HepG2 (cell line): ENCODE data around the gene GGA1. TPM values are rescaled to one million over a fixed set of nuclear protein-coding genes. Genes with fewer than 3 reads are reported as not detected.

Source experiments
- AGO1 ChIP-seq: fragments of 200-400 bp; formaldehyde crosslinking; IDR thresholded peaks from 2 replicates; pipeline ENCODE4 v1.6.1; 2017; ENCODE audit warnings: mild to moderate bottlenecking, low read depth, low read length, moderate library complexity; ENCODE audit not compliant: poor library complexity, severe bottlenecking
- ETV5 ChIP-seq: IDR thresholded peaks from 2 replicates; pipeline ENCODE4 v1.6.1; 2018; ENCODE audit warnings: missing biosample characterization, missing genetic modification reagents, inconsistent platforms, borderline replicate concordance
- KAT2B ChIP-seq: fragments of 150-350 bp; IDR thresholded peaks from 2 replicates; pipeline ENCODE4 v1.6.1; 2014; ENCODE audit warnings: low read depth, low read length, borderline replicate concordance
- NR1H2 ChIP-seq: sonication (generic); formaldehyde crosslinking; IDR thresholded peaks from 2 replicates; pipeline ENCODE4 v1.8.1; 2022; ENCODE audit warnings: low read depth, missing genetic modification reagents, borderline replicate concordance
- SYNCRIP ChIP-seq: fragments of 200-400 bp; formaldehyde crosslinking; IDR thresholded peaks from 2 replicates; pipeline ENCODE4 v1.6.1; 2018; ENCODE audit warnings: mild to moderate bottlenecking, low read depth, low read length; ENCODE audit not compliant: insufficient read depth
- TAF15 ChIP-seq: fragments of 200-400 bp; formaldehyde crosslinking; IDR thresholded peaks from one replicate; pipeline ENCODE4 v1.6.1; 2018; ENCODE audit warnings: mild to moderate bottlenecking, low read depth, low read length; ENCODE audit not compliant: poor library complexity, severe bottlenecking
- ZNF230 ChIP-seq: sonication (generic); formaldehyde crosslinking; IDR thresholded peaks from 2 replicates; pipeline ENCODE4 v1.4.0; 2020; ENCODE audit warnings: mild to moderate bottlenecking, missing genetic modification reagents
- ZNF326 ChIP-seq: sonication (generic); formaldehyde crosslinking; IDR thresholded peaks from 2 replicates; pipeline ENCODE4 v1.4.0; 2020; ENCODE audit warnings: missing genetic modification reagents, borderline replicate concordance
- ZNF33B ChIP-seq: sonication (generic); formaldehyde crosslinking; IDR thresholded peaks from 2 replicates; pipeline ENCODE4 v1.5.1; 2020; ENCODE audit warnings: mild to moderate bottlenecking, missing genetic modification reagents
- ZNF598 ChIP-seq: sonication (generic); formaldehyde crosslinking; IDR thresholded peaks from 2 replicates; pipeline ENCODE4 v1.5.1; 2020; ENCODE audit warnings: mild to moderate bottlenecking, missing genetic modification reagents, borderline replicate concordance
- ZNF780A ChIP-seq: sonication (generic); formaldehyde crosslinking; IDR thresholded peaks from 2 replicates; pipeline ENCODE4 v1.8.0; 2022; ENCODE audit warnings: mild to moderate bottlenecking, missing genetic modification reagents, moderate library complexity
- ZNF792 ChIP-seq: IDR thresholded peaks from 2 replicates; pipeline ENCODE4 v1.6.1; 2016
- polyA plus RNA-seq, 8 experiments: library from polyadenylated mRNA; depleted of rRNA in 3 of 8; stranded (reverse) in 7 of 8; unstranded in 1 of 8; fragments of >200 nt; fragmentation: Illumina TruSeq in 4 of 8; extraction: Trizol in 4 of 8; gene quantifications; 2 replicates each; pipeline versions ENCODE4 v1.2.1 to v1.2.3, GENCODE V29; 2011 to 2016; ENCODE audit warnings: low read depth in 4 of 8, missing spikeins in 1 of 8, mixed read lengths in 1 of 8; ENCODE audit not compliant: insufficient read depth in 1 of 8
- total RNA-seq, 5 experiments: library from RNA; depleted of rRNA; stranded (reverse); fragments of >200 nt; fragmentation: Illumina TruSeq; extraction: Trizol; gene quantifications; 2 replicates each; pipeline ENCODE4 v1.2.3, GENCODE V29; 2016; ENCODE audit warnings: low read depth in 1 of 5
- TF ChIP-seq, protein P1 (sequence below): IDR thresholded peaks from 2 replicates; pipeline ENCODE4 v1.6.1; 2016; ENCODE audit warnings: low read depth, missing genetic modification reagents, missing compliant biosample characterization
- TF ChIP-seq, protein P2 (sequence below): sonication (generic); formaldehyde crosslinking; IDR thresholded peaks from 2 replicates; pipeline ENCODE4 v1.4.0; 2020; ENCODE audit warnings: missing genetic modification reagents, borderline replicate concordance
- TF ChIP-seq, protein P3 (sequence below): sonication (generic); formaldehyde crosslinking; IDR thresholded peaks from 2 replicates; pipeline ENCODE4 v1.5.0; 2020; ENCODE audit warnings: mild to moderate bottlenecking, missing genetic modification reagents
- TF ChIP-seq, protein P4 (sequence below): sonication (generic); formaldehyde crosslinking; IDR thresholded peaks from 2 replicates; pipeline ENCODE4 v1.5.0; 2020; ENCODE audit warnings: mild to moderate bottlenecking, missing genetic modification reagents, borderline replicate concordance

GGA1 gene
- total and polyA plus RNA-seq, 2 of the 13 experiments (the other 11 are each of a cell fraction or from before 2014, with no cell fraction given) = 29.1 to 87.2 TPM

DNA sequence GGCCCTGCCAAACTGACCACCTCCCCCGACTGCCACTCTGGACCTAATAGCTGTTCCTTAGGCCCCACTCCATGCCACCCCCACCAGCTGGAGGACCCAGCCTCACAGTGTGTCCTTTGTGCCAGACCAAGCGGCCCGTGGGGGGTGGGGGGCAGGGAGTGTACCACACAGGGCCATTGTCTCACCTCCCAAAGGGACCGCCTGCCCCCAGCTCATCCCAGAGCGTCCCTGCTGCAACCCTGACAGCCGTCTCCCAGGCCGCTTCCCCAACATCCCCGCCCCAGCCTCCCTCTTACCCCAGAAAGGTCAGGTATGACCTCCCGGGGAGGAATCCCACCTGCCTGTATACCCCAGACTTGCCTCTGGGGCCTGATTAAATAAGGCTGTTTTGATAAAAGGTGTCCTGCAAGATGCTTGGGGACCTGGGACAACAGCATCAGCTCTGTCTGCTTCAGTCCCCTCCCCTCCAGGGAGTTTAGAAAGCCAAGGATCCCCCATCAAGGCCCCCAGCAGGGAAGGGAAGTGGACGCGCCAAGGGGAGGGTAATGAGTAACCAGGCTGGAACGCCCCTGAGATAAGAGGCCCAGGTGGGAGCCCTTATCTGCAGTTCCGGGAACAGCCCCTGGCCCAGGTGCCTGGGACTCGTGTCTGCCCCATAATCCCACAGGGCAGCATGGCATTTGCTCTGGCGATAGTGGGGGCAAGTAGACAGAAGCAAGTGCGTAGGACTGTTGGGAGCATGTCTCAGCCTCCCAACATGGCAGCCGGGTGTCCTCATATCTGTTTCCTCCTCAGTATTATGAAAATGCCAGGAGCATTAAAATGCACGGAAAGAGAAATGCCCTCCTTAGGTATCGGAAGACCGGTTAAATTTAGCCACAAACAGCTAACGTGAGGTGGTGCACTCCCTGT is 39.4 kb upstream of the GGA1 start (continued):
- TF ChIP-seq KAT2B = no peak
- no peak for TF ChIP-seq NR1H2 (CRISPR knock-in tag)
- TF ChIP-seq, protein P1, sequence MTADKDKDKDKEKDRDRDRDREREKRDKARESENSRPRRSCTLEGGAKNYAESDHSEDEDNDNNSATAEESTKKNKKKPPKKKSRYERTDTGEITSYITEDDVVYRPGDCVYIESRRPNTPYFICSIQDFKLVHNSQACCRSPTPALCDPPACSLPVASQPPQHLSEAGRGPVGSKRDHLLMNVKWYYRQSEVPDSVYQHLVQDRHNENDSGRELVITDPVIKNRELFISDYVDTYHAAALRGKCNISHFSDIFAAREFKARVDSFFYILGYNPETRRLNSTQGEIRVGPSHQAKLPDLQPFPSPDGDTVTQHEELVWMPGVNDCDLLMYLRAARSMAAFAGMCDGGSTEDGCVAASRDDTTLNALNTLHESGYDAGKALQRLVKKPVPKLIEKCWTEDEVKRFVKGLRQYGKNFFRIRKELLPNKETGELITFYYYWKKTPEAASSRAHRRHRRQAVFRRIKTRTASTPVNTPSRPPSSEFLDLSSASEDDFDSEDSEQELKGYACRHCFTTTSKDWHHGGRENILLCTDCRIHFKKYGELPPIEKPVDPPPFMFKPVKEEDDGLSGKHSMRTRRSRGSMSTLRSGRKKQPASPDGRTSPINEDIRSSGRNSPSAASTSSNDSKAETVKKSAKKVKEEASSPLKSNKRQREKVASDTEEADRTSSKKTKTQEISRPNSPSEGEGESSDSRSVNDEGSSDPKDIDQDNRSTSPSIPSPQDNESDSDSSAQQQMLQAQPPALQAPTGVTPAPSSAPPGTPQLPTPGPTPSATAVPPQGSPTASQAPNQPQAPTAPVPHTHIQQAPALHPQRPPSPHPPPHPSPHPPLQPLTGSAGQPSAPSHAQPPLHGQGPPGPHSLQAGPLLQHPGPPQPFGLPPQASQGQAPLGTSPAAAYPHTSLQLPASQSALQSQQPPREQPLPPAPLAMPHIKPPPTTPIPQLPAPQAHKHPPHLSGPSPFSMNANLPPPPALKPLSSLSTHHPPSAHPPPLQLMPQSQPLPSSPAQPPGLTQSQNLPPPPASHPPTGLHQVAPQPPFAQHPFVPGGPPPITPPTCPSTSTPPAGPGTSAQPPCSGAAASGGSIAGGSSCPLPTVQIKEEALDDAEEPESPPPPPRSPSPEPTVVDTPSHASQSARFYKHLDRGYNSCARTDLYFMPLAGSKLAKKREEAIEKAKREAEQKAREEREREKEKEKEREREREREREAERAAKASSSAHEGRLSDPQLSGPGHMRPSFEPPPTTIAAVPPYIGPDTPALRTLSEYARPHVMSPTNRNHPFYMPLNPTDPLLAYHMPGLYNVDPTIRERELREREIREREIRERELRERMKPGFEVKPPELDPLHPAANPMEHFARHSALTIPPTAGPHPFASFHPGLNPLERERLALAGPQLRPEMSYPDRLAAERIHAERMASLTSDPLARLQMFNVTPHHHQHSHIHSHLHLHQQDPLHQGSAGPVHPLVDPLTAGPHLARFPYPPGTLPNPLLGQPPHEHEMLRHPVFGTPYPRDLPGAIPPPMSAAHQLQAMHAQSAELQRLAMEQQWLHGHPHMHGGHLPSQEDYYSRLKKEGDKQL = no peak; the same call in 1 of the 2 replicates
- TF ChIP-seq ZNF792 (CRISPR knock-in tag) = peak; percentile 82
- TF ChIP-seq, protein P2, sequence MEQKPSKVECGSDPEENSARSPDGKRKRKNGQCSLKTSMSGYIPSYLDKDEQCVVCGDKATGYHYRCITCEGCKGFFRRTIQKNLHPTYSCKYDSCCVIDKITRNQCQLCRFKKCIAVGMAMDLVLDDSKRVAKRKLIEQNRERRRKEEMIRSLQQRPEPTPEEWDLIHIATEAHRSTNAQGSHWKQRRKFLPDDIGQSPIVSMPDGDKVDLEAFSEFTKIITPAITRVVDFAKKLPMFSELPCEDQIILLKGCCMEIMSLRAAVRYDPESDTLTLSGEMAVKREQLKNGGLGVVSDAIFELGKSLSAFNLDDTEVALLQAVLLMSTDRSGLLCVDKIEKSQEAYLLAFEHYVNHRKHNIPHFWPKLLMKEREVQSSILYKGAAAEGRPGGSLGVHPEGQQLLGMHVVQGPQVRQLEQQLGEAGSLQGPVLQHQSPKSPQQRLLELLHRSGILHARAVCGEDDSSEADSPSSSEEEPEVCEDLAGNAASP = peak; percentile 39; the same call in 1 of the 2 replicates
- peak; percentile 99 for TF ChIP-seq ZNF326 (CRISPR knock-in tag)
- TF ChIP-seq AGO1 = peak; percentile 98
- peak; percentile 60 for TF ChIP-seq TAF15
- no peak for TF ChIP-seq ZNF780A
- TF ChIP-seq ZNF598 = peak; percentile 87; the same call in 1 of the 2 replicates
- TF ChIP-seq, protein P3, sequence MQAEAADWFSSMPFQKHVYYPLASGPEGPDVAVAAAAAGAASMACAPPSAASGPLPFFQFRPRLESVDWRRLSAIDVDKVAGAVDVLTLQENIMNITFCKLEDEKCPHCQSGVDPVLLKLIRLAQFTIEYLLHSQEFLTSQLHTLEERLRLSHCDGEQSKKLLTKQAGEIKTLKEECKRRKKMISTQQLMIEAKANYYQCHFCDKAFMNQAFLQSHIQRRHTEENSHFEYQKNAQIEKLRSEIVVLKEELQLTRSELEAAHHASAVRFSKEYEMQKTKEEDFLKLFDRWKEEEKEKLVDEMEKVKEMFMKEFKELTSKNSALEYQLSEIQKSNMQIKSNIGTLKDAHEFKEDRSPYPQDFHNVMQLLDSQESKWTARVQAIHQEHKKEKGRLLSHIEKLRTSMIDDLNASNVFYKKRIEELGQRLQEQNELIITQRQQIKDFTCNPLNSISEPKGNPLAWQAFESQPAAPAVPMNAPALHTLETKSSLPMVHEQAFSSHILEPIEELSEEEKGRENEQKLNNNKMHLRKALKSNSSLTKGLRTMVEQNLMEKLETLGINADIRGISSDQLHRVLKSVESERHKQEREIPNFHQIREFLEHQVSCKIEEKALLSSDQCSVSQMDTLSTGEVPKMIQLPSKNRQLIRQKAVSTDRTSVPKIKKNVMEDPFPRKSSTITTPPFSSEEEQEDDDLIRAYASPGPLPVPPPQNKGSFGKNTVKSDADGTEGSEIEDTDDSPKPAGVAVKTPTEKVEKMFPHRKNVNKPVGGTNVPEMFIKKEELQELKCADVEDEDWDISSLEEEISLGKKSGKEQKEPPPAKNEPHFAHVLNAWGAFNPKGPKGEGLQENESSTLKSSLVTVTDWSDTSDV = no peak
- TF ChIP-seq ZNF230 (CRISPR knock-in tag) = 0 out of 2 replicates have a peak, but pooled peaks have one; percentile 80
- TF ChIP-seq, protein P4, sequence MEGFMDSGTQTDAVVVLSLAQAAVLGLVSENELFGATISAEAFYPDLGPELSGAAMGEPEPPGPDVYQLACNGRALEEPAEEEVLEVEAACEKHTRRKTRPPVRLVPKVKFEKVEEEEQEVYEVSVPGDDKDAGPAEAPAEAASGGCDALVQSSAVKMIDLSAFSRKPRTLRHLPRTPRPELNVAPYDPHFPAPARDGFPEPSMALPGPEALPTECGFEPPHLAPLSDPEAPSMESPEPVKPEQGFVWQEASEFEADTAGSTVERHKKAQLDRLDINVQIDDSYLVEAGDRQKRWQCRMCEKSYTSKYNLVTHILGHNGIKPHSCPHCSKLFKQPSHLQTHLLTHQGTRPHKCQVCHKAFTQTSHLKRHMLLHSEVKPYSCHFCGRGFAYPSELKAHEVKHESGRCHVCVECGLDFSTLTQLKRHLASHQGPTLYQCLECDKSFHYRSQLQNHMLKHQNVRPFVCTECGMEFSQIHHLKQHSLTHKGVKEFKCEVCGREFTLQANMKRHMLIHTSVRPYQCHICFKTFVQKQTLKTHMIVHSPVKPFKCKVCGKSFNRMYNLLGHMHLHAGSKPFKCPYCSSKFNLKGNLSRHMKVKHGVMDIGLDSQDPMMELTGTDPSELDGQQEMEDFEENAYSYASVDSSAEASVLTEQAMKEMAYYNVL (CRISPR knock-in tag) = peak; percentile 75; the same call in 1 of the 2 replicates
- no peak for TF ChIP-seq SYNCRIP
- TF ChIP-seq ETV5 (CRISPR knock-in tag) = peak; percentile 92
- TF ChIP-seq ZNF33B (CRISPR knock-in tag) = peak; percentile 92
